GM12801 (cell line): ENCODE results near the gene CADM2.

ENCODE experiments used
- CTCF ChIP-seq: IDR thresholded peaks from one replicate; pipeline ENCODE4 v1.5.1; 2011; ENCODE audit warnings: control low read depth; ENCODE audit not compliant: insufficient read length; ENCODE audit errors: extremely low read depth

CADM2 gene

GRCh38 chr3:85725809-85726208, 767.0 kb downstream of the CADM2 start:
- TF ChIP-seq CTCF = no peak

DNA sequence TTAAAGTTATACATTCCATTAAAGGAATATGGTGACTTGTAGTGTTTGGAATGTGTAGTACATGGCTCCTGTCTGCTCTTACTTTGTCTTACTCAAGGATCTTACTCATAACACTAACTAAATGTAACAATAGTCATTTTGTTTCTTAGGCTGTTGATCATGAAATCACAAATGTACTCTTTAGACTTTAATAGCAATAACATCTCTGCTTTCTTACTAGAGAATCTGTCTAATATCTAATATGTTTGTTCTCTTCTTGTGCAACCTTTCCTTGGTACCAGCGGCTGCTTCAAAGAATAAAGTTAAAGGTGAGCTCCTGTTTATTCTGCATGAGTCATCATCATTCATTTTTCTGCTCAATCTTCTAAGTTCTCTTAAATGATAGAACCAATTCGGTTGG, 767.5 kb downstream of the CADM2 start:
- TF ChIP-seq CTCF = no peak

GRCh38 chr3:85737846-85738245, 779.1 kb downstream of the CADM2 start:
- no peak for TF ChIP-seq CTCF

- no peak for TF ChIP-seq CTCF
Observed at GRCh38 chr3:85740561-85740960, 781.8 kb downstream of the CADM2 start.

GRCh38 chr3:85758442-85758841, 799.7 kb downstream of the CADM2 start:
- no peak for TF ChIP-seq CTCF

DNA sequence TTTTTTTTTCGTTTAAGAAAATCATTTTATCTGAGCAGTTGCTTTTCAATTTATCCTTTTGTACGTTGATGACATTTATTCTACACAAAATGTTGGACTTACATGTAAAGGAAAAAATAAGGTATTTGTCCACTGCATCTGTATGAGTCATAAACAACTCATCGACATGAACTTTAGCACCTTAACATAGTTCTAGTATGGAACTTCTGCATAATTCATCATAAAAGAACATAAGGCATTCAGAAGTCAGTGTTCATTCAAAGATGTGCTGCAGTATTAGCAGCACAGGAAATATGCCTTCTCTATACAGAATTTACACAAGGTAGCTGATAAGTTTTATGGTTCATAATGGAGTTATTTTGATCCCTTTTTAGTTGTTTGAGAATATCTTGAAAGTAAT, 801.6 kb downstream of the CADM2 start:
- TF ChIP-seq CTCF = no peak

- TF ChIP-seq CTCF = no peak
Observed at GRCh38 chr3:85780806-85781205, 822.0 kb downstream of the CADM2 start.

DNA sequence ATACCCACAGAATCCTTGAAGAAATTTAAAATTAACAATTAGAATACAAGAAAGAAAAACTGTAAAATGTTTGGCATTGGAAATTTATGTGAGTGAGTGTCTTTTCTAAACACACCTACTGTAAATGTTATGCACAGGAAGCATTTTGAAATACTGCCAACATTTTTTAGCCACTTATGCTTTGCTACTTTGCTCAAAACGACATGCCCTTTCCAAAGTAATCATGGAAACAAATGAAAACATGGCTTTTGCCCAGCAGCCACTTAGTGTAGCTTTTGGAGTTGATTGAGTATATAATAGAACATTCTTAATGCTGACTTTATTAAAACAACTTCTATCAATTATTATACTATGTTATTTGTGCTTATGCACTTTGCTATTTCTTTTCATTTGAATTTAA, 823.0 kb downstream of the CADM2 start:
- TF ChIP-seq CTCF = no peak
